GM12878 (cell line): Measurements from ENCODE around the gene HEXIM1. TPM values are rescaled to one million over a fixed set of nuclear protein-coding genes. Genes with fewer than 3 reads are reported as not detected.

Experiments used
- ASH2L ChIP-seq: fragments of 300-600, 200-600 bp; sonication (generic); IDR thresholded peaks from 2 replicates; pipeline ENCODE4 v1.6.1; 2017; ENCODE audit warnings: low read depth, mild to moderate bottlenecking, borderline replicate concordance
- BMI1 ChIP-seq: fragments of 450-650 bp; IDR thresholded peaks from 2 replicates; pipeline ENCODE4 v1.6.1; 2016; ENCODE audit warnings: mild to moderate bottlenecking, moderate library complexity, borderline replicate concordance
- EP300 ChIP-seq, 2 experiments: fragments of 150-350 bp in 1 of 2; IDR thresholded peaks; 2 replicates each; pipeline ENCODE4 v1.6.1; 2011 to 2012; ENCODE audit warnings: low read depth in 2 of 2, low read length in 2 of 2, borderline replicate concordance in 1 of 2, improper control_type of control experiment in 1 of 2, inconsistent platforms in 1 of 2; ENCODE audit not compliant: control insufficient read depth in 1 of 2
- MXI1 ChIP-seq: fragments of 150-350 bp; IDR thresholded peaks from 2 replicates; pipeline ENCODE4 v1.6.1; 2011; ENCODE audit warnings: low read depth, mild to moderate bottlenecking, inconsistent platforms, low read length, improper control_type of control experiment
- RBBP5 ChIP-seq: fragments of 200-600 bp; sonication (generic); conservative IDR thresholded peaks from 2 replicates; pipeline ENCODE4 v1.6.1; 2016
- polyA plus RNA-seq, 11 experiments: library from polyadenylated mRNA; depleted of rRNA in 4 of 11; unstranded in 6 of 11; stranded (reverse) in 5 of 11; fragments of >200 nt; fragmentation: Nextera tagmentation in 4 of 11; fragmentation: Illumina TruSeq in 1 of 11; extraction: Ambion mirVana in 4 of 11; extraction: Trizol in 1 of 11; gene quantifications; 1 replicate in 1 of 11; 2 replicates in 10 of 11; pipeline versions ENCODE4 v1.2.1 to v1.2.3, GENCODE V29; 2011 to 2016; ENCODE audit warnings: inconsistent platforms in 2 of 11, missing spikeins in 2 of 11, low read depth in 1 of 11
- total RNA-seq, 4 experiments: library from RNA; depleted of rRNA in 3 of 4; stranded (reverse); fragments of >200 nt in 3 of 4; fragmentation: Illumina TruSeq in 1 of 4; extraction: Trizol in 1 of 4; gene quantifications; 2 replicates each; pipeline versions ENCODE4 v1.2.1 to v1.2.3, GENCODE V29; 2013 to 2021
- TF ChIP-seq, protein P1 (sequence below): fragments of 450-650 bp; IDR thresholded peaks from 2 replicates; pipeline ENCODE4 v1.6.1; 2017; ENCODE audit warnings: mild to moderate bottlenecking, low read depth, inconsistent platforms; ENCODE audit not compliant: poor library complexity, severe bottlenecking
- TF ChIP-seq, protein P2 (sequence below): fragments of 450-650 bp; IDR thresholded peaks from 2 replicates; pipeline ENCODE4 v1.6.1; 2014; ENCODE audit warnings: mild to moderate bottlenecking
- TF ChIP-seq, protein P3 (sequence below): IDR thresholded peaks from 2 replicates; pipeline ENCODE4 v1.6.1; 2012; ENCODE audit warnings: low read length, inconsistent platforms
- TF ChIP-seq, protein P4 (sequence below): IDR thresholded peaks from 2 replicates; pipeline ENCODE4 v1.6.1; 2012; ENCODE audit warnings: mild to moderate bottlenecking, low read depth, low read length
- TF ChIP-seq, protein P5 (sequence below): fragments of 450-650 bp; formaldehyde crosslinking; IDR thresholded peaks from 2 replicates; pipeline ENCODE4 v1.4.0; 2022; ENCODE audit warnings: mild to moderate bottlenecking, moderate library complexity

Gene HEXIM1
- total and polyA plus RNA-seq, 10 of the 15 experiments (the other 5 are each of a cell fraction or from before 2014, with no cell fraction given) = 1.9 to 24.1 (median 9.0) TPM

DNA sequence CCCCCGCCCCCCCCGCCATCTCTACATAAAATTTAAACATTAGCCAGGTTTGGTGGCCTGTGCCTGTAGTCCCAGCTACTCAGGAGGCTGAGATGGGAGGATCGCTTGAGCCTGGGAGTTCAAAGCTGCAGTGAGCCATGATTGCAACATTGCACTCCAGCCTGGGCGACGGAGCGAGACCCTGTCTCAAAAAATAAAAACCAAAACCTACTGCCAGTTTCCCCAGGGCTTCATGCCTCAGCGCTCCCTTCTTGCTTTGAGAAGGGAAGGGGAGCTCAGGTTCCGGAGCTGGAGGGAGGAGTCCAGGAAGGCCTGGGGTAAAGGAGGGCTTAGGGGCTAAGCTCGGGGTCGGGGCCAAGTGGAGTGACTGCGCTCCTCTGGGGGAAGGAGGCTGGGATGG is 36.4 kb upstream of the HEXIM1 start (continued):
- TF ChIP-seq, protein P1, sequence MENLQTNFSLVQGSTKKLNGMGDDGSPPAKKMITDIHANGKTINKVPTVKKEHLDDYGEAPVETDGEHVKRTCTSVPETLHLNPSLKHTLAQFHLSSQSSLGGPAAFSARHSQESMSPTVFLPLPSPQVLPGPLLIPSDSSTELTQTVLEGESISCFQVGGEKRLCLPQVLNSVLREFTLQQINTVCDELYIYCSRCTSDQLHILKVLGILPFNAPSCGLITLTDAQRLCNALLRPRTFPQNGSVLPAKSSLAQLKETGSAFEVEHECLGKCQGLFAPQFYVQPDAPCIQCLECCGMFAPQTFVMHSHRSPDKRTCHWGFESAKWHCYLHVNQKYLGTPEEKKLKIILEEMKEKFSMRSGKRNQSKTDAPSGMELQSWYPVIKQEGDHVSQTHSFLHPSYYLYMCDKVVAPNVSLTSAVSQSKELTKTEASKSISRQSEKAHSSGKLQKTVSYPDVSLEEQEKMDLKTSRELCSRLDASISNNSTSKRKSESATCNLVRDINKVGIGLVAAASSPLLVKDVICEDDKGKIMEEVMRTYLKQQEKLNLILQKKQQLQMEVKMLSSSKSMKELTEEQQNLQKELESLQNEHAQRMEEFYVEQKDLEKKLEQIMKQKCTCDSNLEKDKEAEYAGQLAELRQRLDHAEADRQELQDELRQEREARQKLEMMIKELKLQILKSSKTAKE = no peak
- TF ChIP-seq ASH2L (no peak), MXI1 (no peak), BMI1 (no peak), RBBP5 (no peak), EP300 (IDR thresholded peaks at IDR 0.05; ENCODE audit: borderline replicate concordance in 1 of 2, control insufficient read depth in 1 of 2, low read depth in 2 of 2, low read length in 2 of 2) (no peak)
- TF ChIP-seq, protein P2, sequence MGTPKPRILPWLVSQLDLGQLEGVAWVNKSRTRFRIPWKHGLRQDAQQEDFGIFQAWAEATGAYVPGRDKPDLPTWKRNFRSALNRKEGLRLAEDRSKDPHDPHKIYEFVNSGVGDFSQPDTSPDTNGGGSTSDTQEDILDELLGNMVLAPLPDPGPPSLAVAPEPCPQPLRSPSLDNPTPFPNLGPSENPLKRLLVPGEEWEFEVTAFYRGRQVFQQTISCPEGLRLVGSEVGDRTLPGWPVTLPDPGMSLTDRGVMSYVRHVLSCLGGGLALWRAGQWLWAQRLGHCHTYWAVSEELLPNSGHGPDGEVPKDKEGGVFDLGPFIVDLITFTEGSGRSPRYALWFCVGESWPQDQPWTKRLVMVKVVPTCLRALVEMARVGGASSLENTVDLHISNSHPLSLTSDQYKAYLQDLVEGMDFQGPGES = no peak
- TF ChIP-seq, protein P3, sequence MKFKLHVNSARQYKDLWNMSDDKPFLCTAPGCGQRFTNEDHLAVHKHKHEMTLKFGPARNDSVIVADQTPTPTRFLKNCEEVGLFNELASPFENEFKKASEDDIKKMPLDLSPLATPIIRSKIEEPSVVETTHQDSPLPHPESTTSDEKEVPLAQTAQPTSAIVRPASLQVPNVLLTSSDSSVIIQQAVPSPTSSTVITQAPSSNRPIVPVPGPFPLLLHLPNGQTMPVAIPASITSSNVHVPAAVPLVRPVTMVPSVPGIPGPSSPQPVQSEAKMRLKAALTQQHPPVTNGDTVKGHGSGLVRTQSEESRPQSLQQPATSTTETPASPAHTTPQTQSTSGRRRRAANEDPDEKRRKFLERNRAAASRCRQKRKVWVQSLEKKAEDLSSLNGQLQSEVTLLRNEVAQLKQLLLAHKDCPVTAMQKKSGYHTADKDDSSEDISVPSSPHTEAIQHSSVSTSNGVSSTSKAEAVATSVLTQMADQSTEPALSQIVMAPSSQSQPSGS = no peak
- TF ChIP-seq, protein P4, sequence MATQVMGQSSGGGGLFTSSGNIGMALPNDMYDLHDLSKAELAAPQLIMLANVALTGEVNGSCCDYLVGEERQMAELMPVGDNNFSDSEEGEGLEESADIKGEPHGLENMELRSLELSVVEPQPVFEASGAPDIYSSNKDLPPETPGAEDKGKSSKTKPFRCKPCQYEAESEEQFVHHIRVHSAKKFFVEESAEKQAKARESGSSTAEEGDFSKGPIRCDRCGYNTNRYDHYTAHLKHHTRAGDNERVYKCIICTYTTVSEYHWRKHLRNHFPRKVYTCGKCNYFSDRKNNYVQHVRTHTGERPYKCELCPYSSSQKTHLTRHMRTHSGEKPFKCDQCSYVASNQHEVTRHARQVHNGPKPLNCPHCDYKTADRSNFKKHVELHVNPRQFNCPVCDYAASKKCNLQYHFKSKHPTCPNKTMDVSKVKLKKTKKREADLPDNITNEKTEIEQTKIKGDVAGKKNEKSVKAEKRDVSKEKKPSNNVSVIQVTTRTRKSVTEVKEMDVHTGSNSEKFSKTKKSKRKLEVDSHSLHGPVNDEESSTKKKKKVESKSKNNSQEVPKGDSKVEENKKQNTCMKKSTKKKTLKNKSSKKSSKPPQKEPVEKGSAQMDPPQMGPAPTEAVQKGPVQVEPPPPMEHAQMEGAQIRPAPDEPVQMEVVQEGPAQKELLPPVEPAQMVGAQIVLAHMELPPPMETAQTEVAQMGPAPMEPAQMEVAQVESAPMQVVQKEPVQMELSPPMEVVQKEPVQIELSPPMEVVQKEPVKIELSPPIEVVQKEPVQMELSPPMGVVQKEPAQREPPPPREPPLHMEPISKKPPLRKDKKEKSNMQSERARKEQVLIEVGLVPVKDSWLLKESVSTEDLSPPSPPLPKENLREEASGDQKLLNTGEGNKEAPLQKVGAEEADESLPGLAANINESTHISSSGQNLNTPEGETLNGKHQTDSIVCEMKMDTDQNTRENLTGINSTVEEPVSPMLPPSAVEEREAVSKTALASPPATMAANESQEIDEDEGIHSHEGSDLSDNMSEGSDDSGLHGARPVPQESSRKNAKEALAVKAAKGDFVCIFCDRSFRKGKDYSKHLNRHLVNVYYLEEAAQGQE = no peak
- TF ChIP-seq, protein P5, sequence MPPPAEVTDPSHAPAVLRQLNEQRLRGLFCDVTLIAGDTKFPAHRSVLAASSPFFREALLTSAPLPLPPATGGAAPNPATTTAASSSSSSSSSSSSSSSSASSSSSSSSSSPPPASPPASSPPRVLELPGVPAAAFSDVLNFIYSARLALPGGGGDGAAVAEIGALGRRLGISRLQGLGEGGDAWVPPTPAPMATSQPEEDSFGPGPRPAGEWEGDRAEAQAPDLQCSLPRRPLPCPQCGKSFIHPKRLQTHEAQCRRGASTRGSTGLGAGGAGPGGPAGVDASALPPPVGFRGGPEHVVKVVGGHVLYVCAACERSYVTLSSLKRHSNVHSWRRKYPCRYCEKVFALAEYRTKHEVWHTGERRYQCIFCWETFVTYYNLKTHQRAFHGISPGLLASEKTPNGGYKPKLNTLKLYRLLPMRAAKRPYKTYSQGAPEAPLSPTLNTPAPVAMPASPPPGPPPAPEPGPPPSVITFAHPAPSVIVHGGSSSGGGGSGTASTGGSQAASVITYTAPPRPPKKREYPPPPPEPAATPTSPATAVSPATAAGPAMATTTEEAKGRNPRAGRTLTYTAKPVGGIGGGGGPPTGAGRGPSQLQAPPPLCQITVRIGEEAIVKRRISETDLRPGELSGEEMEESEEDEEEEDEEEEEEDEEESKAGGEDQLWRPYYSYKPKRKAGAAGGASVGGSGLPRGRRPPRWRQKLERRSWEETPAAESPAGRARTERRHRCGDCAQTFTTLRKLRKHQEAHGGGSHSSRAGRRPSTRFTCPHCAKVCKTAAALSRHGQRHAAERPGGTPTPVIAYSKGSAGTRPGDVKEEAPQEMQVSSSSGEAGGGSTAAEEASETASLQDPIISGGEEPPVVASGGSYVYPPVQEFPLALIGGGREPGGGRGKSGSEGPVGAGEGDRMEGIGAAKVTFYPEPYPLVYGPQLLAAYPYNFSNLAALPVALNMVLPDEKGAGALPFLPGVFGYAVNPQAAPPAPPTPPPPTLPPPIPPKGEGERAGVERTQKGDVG (CRISPR knock-in tag) = no peak
- TF ChIP-seq, all 136 proteins: peak for 0
